Neuronal stem cell (in vitro differentiated cells): ENCODE measurements around the gene CHRNA1.

Experiments
- DNase-seq: peaks from one replicate; pipeline ENCODE4 v3.0.0-alpha.2; 2013; ENCODE audit warnings: low spot score
- H2AFZ ChIP-seq: one replicate; pipeline ENCODE4 v1.6.1; 2013; ENCODE audit warnings: mild to moderate bottlenecking, low read length, inconsistent platforms
- H2AK5ac ChIP-seq: 2 replicates; pipeline ENCODE4 v1.6.1; 2013; ENCODE audit warnings: low read depth, mild to moderate bottlenecking, inconsistent platforms, low read length, moderate library complexity, mixed read lengths
- H2BK120ac ChIP-seq: 2 replicates; pipeline ENCODE4 v1.6.1; 2013; ENCODE audit warnings: low read depth, mild to moderate bottlenecking, inconsistent platforms, low read length, moderate library complexity, mixed read lengths
- H2BK12ac ChIP-seq: one replicate; pipeline ENCODE4 v1.6.1; 2013; ENCODE audit warnings: low read length, inconsistent platforms
- H2BK15ac ChIP-seq: 2 replicates; pipeline ENCODE4 v1.6.1; 2013; ENCODE audit warnings: mild to moderate bottlenecking, low read length, inconsistent platforms, mixed read lengths
- H2BK5ac ChIP-seq: one replicate; pipeline ENCODE4 v1.6.1; 2013; ENCODE audit warnings: inconsistent platforms, mild to moderate bottlenecking, low read length, moderate library complexity
- H3K14ac ChIP-seq: one replicate; pipeline ENCODE4 v1.6.1; 2013; ENCODE audit warnings: low read length, inconsistent platforms
- H3K18ac ChIP-seq: 2 replicates; pipeline ENCODE4 v1.6.1; 2013; ENCODE audit warnings: low read length, inconsistent platforms
- H3K23ac ChIP-seq: 2 replicates; pipeline ENCODE4 v1.6.1; 2013; ENCODE audit warnings: low read depth, mild to moderate bottlenecking, mixed read lengths, low read length, inconsistent platforms; ENCODE audit not compliant: poor library complexity
- H3K27ac ChIP-seq: replicated peaks from 3 replicates; pipeline ENCODE4 v1.5.1; 2013; ENCODE audit warnings: low read length, inconsistent platforms
- H3K27me3 ChIP-seq, 3 experiments: 2 replicates each; pipeline ENCODE4 v1.6.1; 2013; ENCODE audit warnings: low read length in 3 of 3, mild to moderate bottlenecking in 2 of 3, inconsistent platforms in 1 of 3, low read depth in 1 of 3, mixed read lengths in 1 of 3, moderate library complexity in 1 of 3; ENCODE audit not compliant: control insufficient read depth in 3 of 3, insufficient read depth in 3 of 3
- H3K36me3 ChIP-seq, 2 donors: replicated peaks in 1 of 2; 2 replicates each; pipeline ENCODE4 v1.6.1; 2013; ENCODE audit warnings: low read length in 2 of 2; ENCODE audit not compliant: control insufficient read depth in 2 of 2, insufficient read depth in 2 of 2
- H3K4ac ChIP-seq: 2 replicates; pipeline ENCODE4 v1.6.1; 2013; ENCODE audit warnings: inconsistent platforms, mild to moderate bottlenecking, low read length, moderate library complexity
- H3K4me1 ChIP-seq, 2 donors: 1 replicate in 1 of 2; 2 replicates in 1 of 2; pipeline ENCODE4 v1.6.1; 2013; ENCODE audit warnings: low read length in 2 of 2, low read depth in 1 of 2; ENCODE audit not compliant: control insufficient read depth in 2 of 2, insufficient read depth in 1 of 2
- H3K4me2 ChIP-seq: one replicate; pipeline ENCODE4 v1.6.1; 2013; ENCODE audit warnings: mild to moderate bottlenecking, low read length, inconsistent platforms; ENCODE audit not compliant: insufficient read depth, poor library complexity, severe bottlenecking
- H3K4me3 ChIP-seq, 2 donors: 2 replicates each; pipeline ENCODE4 v1.5.1; 2013; ENCODE audit warnings: low read length in 2 of 2, mild to moderate bottlenecking in 2 of 2, inconsistent platforms in 1 of 2, moderate library complexity in 1 of 2
- H3K79me1 ChIP-seq: one replicate; pipeline ENCODE4 v1.6.1; 2013; ENCODE audit warnings: low read depth, mild to moderate bottlenecking, inconsistent platforms, low read length, moderate library complexity
- H3K9ac ChIP-seq: one replicate; pipeline ENCODE4 v1.6.1; 2013; ENCODE audit warnings: mild to moderate bottlenecking, low read depth, low read length, inconsistent platforms; ENCODE audit not compliant: poor library complexity
- H3K9me3 ChIP-seq, 2 donors: replicated peaks in 1 of 2; 2 replicates each; pipeline versions ENCODE3 to v1.6.1; 2013; ENCODE audit warnings: low read length in 2 of 2, mild to moderate bottlenecking in 2 of 2, inconsistent platforms in 1 of 2, low read depth in 1 of 2, mixed read lengths in 1 of 2, moderate library complexity in 1 of 2; ENCODE audit not compliant: control insufficient read depth in 2 of 2, insufficient read depth in 1 of 2
- H4K8ac ChIP-seq: one replicate; pipeline ENCODE4 v1.6.1; 2013; ENCODE audit warnings: low read depth, mild to moderate bottlenecking, inconsistent platforms, low read length, moderate library complexity
- H4K91ac ChIP-seq: one replicate; pipeline ENCODE4 v1.6.1; 2013; ENCODE audit warnings: low read length, low read depth, mild to moderate bottlenecking, inconsistent platforms; ENCODE audit not compliant: poor library complexity
- WGBS, 2 donors: extraction: QIAGEN DNeasy Blood & Tissue Kit; methylation state at CpG; one replicate each; pipeline ENCODE4 v1.1.7; 2013; ENCODE audit warnings: missing lambda C conversion rate in 2 of 2, mixed read lengths in 1 of 2; ENCODE audit not compliant: insufficient read length in 2 of 2, insufficient replicate concordance in 1 of 2; ENCODE audit errors: extremely low coverage in 2 of 2; 5-methylcytosine and 5-hydroxymethylcytosine counted together

Gene CHRNA1

GRCh38 chr2:174776223-174776622, 12.0 kb upstream of the CHRNA1 start:
- no CpG with 5 or more reads among the region's 6 CpGs for WGBS, 2 donors
- H3K27ac ChIP-seq: no peak overlapping the region
- H2BK5ac ChIP-seq: no peak overlapping the region
- H3K79me1 ChIP-seq: no peaks in the 10 kb centered on the region
- no peak overlapping the region for H3K4me2 ChIP-seq
- H3K27me3 ChIP-seq: no peaks in the 10 kb centered on the region
- H3K4ac ChIP-seq: no peak overlapping the region
- no peak overlapping the region for H2BK12ac ChIP-seq
- no peak overlapping the region for H4K8ac ChIP-seq
- no peak overlapping the region for H3K14ac ChIP-seq
- H3K9me3 ChIP-seq: no peaks in the 10 kb centered on the region
- DNase-seq: no peak
- H4K91ac ChIP-seq: no peak overlapping the region
- H3K4me3 ChIP-seq: no peak overlapping the region
- peaks cover 18 to 30% of the 10 kb centered on the region in 2 donors for H3K4me1 ChIP-seq
- no peak overlapping the region for H2BK120ac ChIP-seq
- no peak overlapping the region for H2BK15ac ChIP-seq
- H3K18ac ChIP-seq: no peak overlapping the region
- H3K23ac ChIP-seq: no peak overlapping the region
- no peak overlapping the region for H3K9ac ChIP-seq
- no peaks in the 10 kb centered on the region for H3K36me3 ChIP-seq
- H2AFZ ChIP-seq: peak overlapping the region; percentile 30
- H2AK5ac ChIP-seq: no peak overlapping the region

GRCh38 chr2:174775571-174775980, 11.3 kb upstream of the CHRNA1 start:
- no peak overlapping the region for H2BK5ac ChIP-seq
- no peak overlapping the region for H3K23ac ChIP-seq
- no peak overlapping the region for H3K4me2 ChIP-seq
- H3K27me3 ChIP-seq: no peaks in the 10 kb centered on the region
- H3K9ac ChIP-seq: no peak overlapping the region
- H3K36me3 ChIP-seq: no peaks in the 10 kb centered on the region
- H3K9me3 ChIP-seq: no peaks in the 10 kb centered on the region
- no peak overlapping the region for H3K14ac ChIP-seq
- no peak overlapping the region for H2BK120ac ChIP-seq
- no peak overlapping the region for H3K4ac ChIP-seq
- no peak overlapping the region for H3K4me3 ChIP-seq
- no peak overlapping the region for H2BK12ac ChIP-seq
- DNase-seq: no peak
- no peaks in the 10 kb centered on the region for H3K79me1 ChIP-seq
- no peak overlapping the region for H2BK15ac ChIP-seq
- no peak overlapping the region for H4K8ac ChIP-seq
- no peak overlapping the region for H2AFZ ChIP-seq
- H3K27ac ChIP-seq: no peak overlapping the region
- H2AK5ac ChIP-seq: no peak overlapping the region
- H4K91ac ChIP-seq: no peak overlapping the region
- H3K4me1 ChIP-seq: peaks cover 18 to 34% of the 10 kb centered on the region in 2 donors
- H3K18ac ChIP-seq: peak overlapping the region; percentile 4
- no CpG with 5 or more reads among the region's 5 CpGs for WGBS, 2 donors

DNA sequence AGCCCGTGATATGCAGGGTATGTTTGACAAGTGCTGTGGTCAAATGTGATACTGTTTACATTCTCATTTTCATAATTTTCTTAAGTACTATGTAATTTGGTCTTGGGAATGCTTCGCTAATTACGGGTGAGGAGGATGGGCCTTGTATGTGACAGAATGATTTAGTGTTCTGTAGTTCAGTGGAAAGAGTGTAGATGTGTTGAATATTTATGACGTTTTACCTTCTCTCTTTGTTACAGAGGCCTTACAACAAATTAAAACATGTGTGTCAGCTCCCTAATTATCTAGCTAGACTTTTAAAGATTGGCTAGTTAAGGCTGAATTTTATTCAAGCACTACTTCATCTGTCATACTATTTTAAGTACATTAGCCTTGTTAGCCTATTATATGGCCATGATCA, 10.6 kb upstream of the CHRNA1 start:
- Histone ChIP-seq H4K8ac (no peak overlapping the region), H3K4me2 (no peak overlapping the region), H2BK120ac (no peak overlapping the region), H4K91ac (no peak overlapping the region), H3K27ac (no peak overlapping the region), H3K27me3 (no peaks in the 10 kb centered on the region), H2BK15ac (no peak overlapping the region), H2AK5ac (no peak overlapping the region), H3K9ac (no peak overlapping the region), H3K4me3 (no peak overlapping the region), H2BK12ac (no peak overlapping the region), H3K4ac (no peak overlapping the region), H3K9me3 (no peaks in the 10 kb centered on the region), H3K36me3 (no peaks in the 10 kb centered on the region), H3K18ac (no peak overlapping the region), H2AFZ (no peak overlapping the region), H3K14ac (no peak overlapping the region), H3K79me1 (no peaks in the 10 kb centered on the region), H3K23ac (no peak overlapping the region), H3K4me1 (peaks cover 18 to 31% of the 10 kb centered on the region in 2 donors), H2BK5ac (no peak overlapping the region)
- DNase-seq: no peak
- WGBS, 2 donors: no CpG with 5 or more reads among the region's 4 CpGs

- Histone ChIP-seq H3K4me3 (no peak overlapping the region), H3K79me1 (no peaks in the 10 kb centered on the region), H3K4me2 (no peak overlapping the region), H2BK12ac (no peak overlapping the region), H3K4me1 (peaks cover 18 to 31% of the 10 kb centered on the region in 2 donors), H3K23ac (no peak overlapping the region), H2AFZ (peak overlapping the region; percentile 19), H2BK15ac (no peak overlapping the region), H3K27ac (no peak overlapping the region), H3K18ac (no peak overlapping the region), H2AK5ac (no peak overlapping the region), H4K91ac (no peak overlapping the region), H3K36me3 (no peaks in the 10 kb centered on the region), H2BK120ac (no peak overlapping the region), H4K8ac (no peak overlapping the region), H3K9me3 (no peaks in the 10 kb centered on the region), H3K4ac (no peak overlapping the region), H3K14ac (no peak overlapping the region), H2BK5ac (no peak overlapping the region), H3K27me3 (no peaks in the 10 kb centered on the region), H3K9ac (no peak overlapping the region)
- no CpG with 5 or more reads among the region's 2 CpGs for WGBS, 2 donors
- DNase-seq: no peak
Observed at GRCh38 chr2:174773215-174773614, 8.9 kb upstream of the CHRNA1 start.
